CD8-positive, alpha-beta memory T cell (primary cell): ENCODE measurements around the gene GEMIN2. TPM values are rescaled to one million over a fixed set of nuclear protein-coding genes. Genes with fewer than 3 reads are reported as not detected.
"Not testable (repeated sequence)": the region's sequence is repeated elsewhere in the genome, so short reads cannot be mapped to it uniquely, and the experiment has no call there.

Experiments
- CTCF ChIA-PET: fragments of 350-600 bp; sonication (Branson Sonifier 250); formaldehyde crosslinking; loops from one replicate; lab custom pipeline; 2021; ENCODE audit warnings: antibody characterized with exemption; lab: Charles Lee
- POLR2A ChIA-PET: fragments of 350-600 bp; sonication (Branson Sonifier 250); formaldehyde crosslinking; loops from one replicate; lab custom pipeline; 2021; ENCODE audit warnings: antibody characterized with exemption; lab: Charles Lee
- DNase-seq, 5 donors: peaks; one replicate each; pipeline versions ENCODE4 v3.0.0 to v3.0.0-alpha.2; 2020 to 2022; ENCODE audit warnings: mixed read lengths in 1 of 5
- H3K27ac ChIP-seq: one replicate; pipeline ENCODE4 v1.7.0; 2013; ENCODE audit warnings: low read depth, mild to moderate bottlenecking, low read length, moderate library complexity
- H3K27me3 ChIP-seq: 2 replicates; pipeline ENCODE4 v1.7.0; 2013; ENCODE audit warnings: low read length, mild to moderate bottlenecking; ENCODE audit not compliant: insufficient read depth, poor library complexity, severe bottlenecking
- H3K36me3 ChIP-seq: 2 replicates; pipeline ENCODE4 v1.7.0; 2013; ENCODE audit warnings: mild to moderate bottlenecking, low read length, moderate library complexity; ENCODE audit not compliant: insufficient read depth
- H3K4me1 ChIP-seq: 2 replicates; pipeline ENCODE4 v1.7.0; 2013; ENCODE audit warnings: mild to moderate bottlenecking, low read length, moderate library complexity; ENCODE audit not compliant: insufficient read depth
- H3K4me3 ChIP-seq: 2 replicates; pipeline ENCODE4 v1.7.0; 2013; ENCODE audit warnings: mild to moderate bottlenecking, low read length
- H3K9me3 ChIP-seq: 2 replicates; pipeline ENCODE4 v1.7.0; 2013; ENCODE audit warnings: mild to moderate bottlenecking, low read length
- H3K27ac Mint-ChIP-seq, 8 donors: one replicate each; pipeline ENCODE4 v1.8.0; 2020 to 2021; ENCODE audit warnings: mixed read lengths in 8 of 8, mild to moderate bottlenecking in 6 of 8, inconsistent platforms in 3 of 8, moderate library complexity in 3 of 8
- H3K27me3 Mint-ChIP-seq, 2 donors: one replicate each; pipeline ENCODE4 v1.8.0; 2020 to 2021; ENCODE audit warnings: mixed read lengths in 2 of 2, mild to moderate bottlenecking in 1 of 2, moderate library complexity in 1 of 2
- H3K36me3 Mint-ChIP-seq, 3 donors: one replicate each; pipeline ENCODE4 v1.8.0; 2020 to 2021; ENCODE audit warnings: mixed read lengths in 3 of 3, inconsistent platforms in 1 of 3, mild to moderate bottlenecking in 1 of 3
- H3K4me1 Mint-ChIP-seq, 3 donors: one replicate each; pipeline ENCODE4 v1.8.0; 2020 to 2021; ENCODE audit warnings: mixed read lengths in 3 of 3, inconsistent platforms in 1 of 3, mild to moderate bottlenecking in 1 of 3
- H3K4me3 Mint-ChIP-seq, 7 donors: one replicate each; pipeline ENCODE4 v1.8.0; 2020 to 2021; ENCODE audit warnings: mixed read lengths in 7 of 7, mild to moderate bottlenecking in 6 of 7, moderate library complexity in 4 of 7, inconsistent platforms in 2 of 7
- H3K9me3 Mint-ChIP-seq, 5 donors: one replicate each; pipeline ENCODE4 v1.8.0; 2020 to 2022; ENCODE audit warnings: mixed read lengths in 5 of 5, mild to moderate bottlenecking in 3 of 5, moderate library complexity in 2 of 5, inconsistent platforms in 1 of 5
- polyA plus RNA-seq: library from polyadenylated mRNA; unstranded; fragments of 300-500 nt; fragmentation: Illumina TruSeq; gene quantifications from one replicate; pipeline ENCODE4 v1.2.3, GENCODE V29; 2021
- total RNA-seq, 2 experiments: library from RNA; stranded (reverse); gene quantifications; one replicate each; pipeline ENCODE4 v1.2.3, GENCODE V29; 2021

The GEMIN2 gene, protein sequence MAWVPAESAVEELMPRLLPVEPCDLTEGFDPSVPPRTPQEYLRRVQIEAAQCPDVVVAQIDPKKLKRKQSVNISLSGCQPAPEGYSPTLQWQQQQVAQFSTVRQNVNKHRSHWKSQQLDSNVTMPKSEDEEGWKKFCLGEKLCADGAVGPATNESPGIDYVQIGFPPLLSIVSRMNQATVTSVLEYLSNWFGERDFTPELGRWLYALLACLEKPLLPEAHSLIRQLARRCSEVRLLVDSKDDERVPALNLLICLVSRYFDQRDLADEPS
- 10 to 100 TPM; 17.0 to 18.1 TPM for total RNA-seq
- 10.1 TPM for polyA plus RNA-seq

DNA sequence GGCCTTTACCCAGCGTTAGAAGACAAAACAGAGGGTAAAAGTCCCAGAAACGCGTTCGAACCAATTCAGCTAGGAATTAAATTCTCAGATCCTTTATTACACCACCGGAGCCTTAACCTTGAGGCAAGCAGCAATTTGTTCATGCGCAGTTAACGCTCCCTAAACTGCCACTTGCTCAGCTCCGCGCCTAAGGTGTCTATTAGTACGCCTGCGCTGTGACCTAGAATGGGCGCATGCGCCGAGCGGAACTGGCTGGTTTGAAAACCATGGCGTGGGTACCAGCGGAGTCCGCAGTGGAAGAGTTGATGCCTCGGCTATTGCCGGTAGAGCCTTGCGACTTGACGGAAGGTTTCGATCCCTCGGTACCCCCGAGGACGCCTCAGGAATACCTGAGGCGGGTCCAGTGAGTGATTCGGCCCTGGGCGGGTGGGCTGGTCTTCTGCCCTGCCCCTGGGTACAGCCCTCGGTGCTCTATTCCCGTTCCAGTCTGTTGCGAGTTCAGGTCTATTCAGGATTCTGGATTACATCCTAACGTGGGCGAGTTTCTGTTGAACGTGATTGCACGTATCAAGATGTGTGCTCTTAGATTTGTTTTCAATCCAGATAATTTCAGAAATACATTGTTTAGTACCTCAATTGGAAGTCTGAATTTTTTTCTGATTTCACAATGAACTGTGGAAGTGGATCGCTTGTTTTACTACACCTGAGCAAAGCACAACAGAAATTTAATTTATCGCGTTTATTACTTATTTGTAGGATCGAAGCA is at the start of gene GEMIN2:
Gene GEMIN2, plus strand, starts transcription at position 251 of the 766 bp plus-strand sequence. Its CDS starts 16 bp downstream, at position 267.
- CTCF ChIA-PET: interaction anchor here (1.3 to 1.9 kb wide), 4 partner anchors 12 to 318 kb away, joined by 3 to 7 read pairs (median 5); partner anchors contain the start of genes FBXO33, SEC23A and TRAPPC6B
- Histone ChIP-seq H3K27ac (peak within 1 kb of the TSS; percentile 73), H3K36me3 (peaks cover 12% of the 10 kb centered on the region), H3K4me3 (peak within 1 kb of the TSS; percentile 85), H3K9me3 (no peaks in the 10 kb centered on the region), H3K27me3 (no peaks in the 10 kb centered on the region), H3K4me1 (peaks cover 14% of the 10 kb centered on the region)
- H3K27ac Mint-ChIP-seq: peak within 1 kb of the TSS; percentile 91 to 98 (median 96)
- POLR2A ChIA-PET: interaction anchor here (0.8 to 2.4 kb wide), 6 partner anchors 11 to 318 kb away, joined by 3 to 32 read pairs (median 7); partner anchors contain the start of genes FBXO33, PNN, SEC23A and TRAPPC6B
- DNase-seq: peak; percentile 88 to 97 (median 91)
- peaks cover 0 to 2% of the 10 kb centered on the region in 2 donors for H3K27me3 Mint-ChIP-seq
- no peaks in the 10 kb centered on the region for H3K9me3 Mint-ChIP-seq
- peaks cover 18 to 34% (median 32%) of the 10 kb centered on the region in 3 donors for H3K4me1 Mint-ChIP-seq
- peak within 1 kb of the TSS; percentile 95 to 99 (median 97) for H3K4me3 Mint-ChIP-seq
- peaks cover 0 to 32% (median 2%) of the 10 kb centered on the region in 3 donors for H3K36me3 Mint-ChIP-seq

GRCh38 chr14:39069169-39069805 is 44.8 kb upstream of the GEMIN2 start:
- H3K27ac Mint-ChIP-seq: peak overlapping the region in 5 of 8 donors; percentile 2 to 68 (median 10)
- POLR2A ChIA-PET, H3K4me1 ChIP-seq, H3K27ac ChIP-seq, H3K36me3 ChIP-seq, H3K27me3 Mint-ChIP-seq, H3K9me3 Mint-ChIP-seq, DNase-seq, H3K4me3 ChIP-seq, H3K4me3 Mint-ChIP-seq, H3K9me3 ChIP-seq, CTCF ChIA-PET, H3K27me3 ChIP-seq: not testable (repeated sequence)
- H3K4me1 Mint-ChIP-seq: peaks cover 11 to 17% (median 15%) of the 10 kb centered on the region in 3 donors
- H3K36me3 Mint-ChIP-seq: peaks cover 26 to 74% (median 27%) of the 10 kb centered on the region in 3 donors

- Histone ChIP-seq H3K27ac (no peak overlapping the region), H3K27me3 (no peaks in the 10 kb centered on the region), H3K36me3 (peaks cover 7% of the 10 kb centered on the region), H3K4me3 (no peak overlapping the region), H3K9me3 (no peaks in the 10 kb centered on the region), H3K4me1 (no peaks in the 10 kb centered on the region)
- Mint-ChIP-seq H3K4me3 (peak overlapping the region in 1 of 7 donors; percentile 59), H3K27ac (peak overlapping the region in 2 of 8 donors; percentile 4 to 68), H3K27me3 (no peaks in the 10 kb centered on the region), H3K36me3 (peaks cover 20 to 72% (median 27%) of the 10 kb centered on the region in 3 donors), H3K4me1 (peaks cover 10 to 17% (median 15%) of the 10 kb centered on the region in 3 donors), H3K9me3 (no peaks in the 10 kb centered on the region)
- DNase-seq: no peak
- POLR2A ChIA-PET: no interaction called here
- CTCF ChIA-PET: no interaction called here
These were observed 44.2 kb upstream of the GEMIN2 start for GRCh38 chr14:39069923-39070322.

- Histone ChIP-seq H3K36me3 (peaks cover 7% of the 10 kb centered on the region), H3K27me3 (no peaks in the 10 kb centered on the region), H3K4me3 (no peak overlapping the region), H3K9me3 (no peaks in the 10 kb centered on the region), H3K4me1 (no peaks in the 10 kb centered on the region), H3K27ac (no peak overlapping the region)
- peaks cover 10 to 20% (median 17%) of the 10 kb centered on the region in 3 donors for H3K4me1 Mint-ChIP-seq
- ChIA-PET CTCF (no interaction called here), POLR2A (no interaction called here)
- peaks cover 19 to 73% (median 25%) of the 10 kb centered on the region in 3 donors for H3K36me3 Mint-ChIP-seq
- H3K9me3 Mint-ChIP-seq: no peaks in the 10 kb centered on the region
- peak overlapping the region in 2 of 8 donors; percentile 15 to 64 for H3K27ac Mint-ChIP-seq
- H3K27me3 Mint-ChIP-seq: no peaks in the 10 kb centered on the region
- DNase-seq: no peak
- no peak overlapping the region for H3K4me3 Mint-ChIP-seq
These were observed 43.0 kb upstream of the GEMIN2 start for GRCh38 chr14:39071096-39071495.

DNA sequence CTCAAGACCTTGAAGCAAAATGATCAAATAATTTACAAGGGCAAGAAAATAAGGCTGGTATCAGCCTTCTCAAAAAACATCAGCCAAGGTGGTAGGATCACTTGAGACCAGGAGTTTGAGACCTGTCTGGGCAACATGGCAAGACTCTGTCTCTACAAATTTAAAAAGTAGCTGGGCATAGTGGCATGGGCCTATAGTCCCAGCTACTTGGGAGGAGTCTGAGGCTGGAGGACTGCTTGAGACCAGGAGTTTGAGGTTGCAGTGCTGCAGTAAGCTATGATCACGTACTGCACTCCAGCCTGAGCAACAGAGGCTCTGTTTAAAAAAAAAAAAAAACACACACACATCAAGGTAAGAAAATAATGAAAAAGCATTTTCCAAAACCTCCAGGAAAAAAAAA is 33.2 kb upstream of the GEMIN2 start:
- no peaks in the 10 kb centered on the region for H3K27me3 Mint-ChIP-seq
- Histone ChIP-seq H3K4me1 (no peaks in the 10 kb centered on the region), H3K9me3 (no peaks in the 10 kb centered on the region), H3K36me3 (peaks cover 18% of the 10 kb centered on the region), H3K27ac (no peak overlapping the region), H3K27me3 (no peaks in the 10 kb centered on the region), H3K4me3 (no peak overlapping the region)
- no peak for DNase-seq
- H3K4me3 Mint-ChIP-seq: no peak overlapping the region
- H3K4me1 Mint-ChIP-seq: peaks cover 5 to 8% (median 8%) of the 10 kb centered on the region in 3 donors
- H3K36me3 Mint-ChIP-seq: peaks cover 6 to 70% (median 25%) of the 10 kb centered on the region in 3 donors
- ChIA-PET CTCF (no interaction called here), POLR2A (no interaction called here)
- H3K9me3 Mint-ChIP-seq: no peaks in the 10 kb centered on the region
- H3K27ac Mint-ChIP-seq: peak overlapping the region in 4 of 8 donors; percentile 9 to 91 (median 32)

GRCh38 chr14:39083127-39083526 is 31.0 kb upstream of the GEMIN2 start:
- H3K4me3 ChIP-seq: no peak overlapping the region
- H3K36me3 ChIP-seq: peaks cover 26% of the 10 kb centered on the region
- H3K9me3 ChIP-seq: no peaks in the 10 kb centered on the region
- CTCF ChIA-PET: no interaction called here
- H3K36me3 Mint-ChIP-seq: peaks cover 4 to 77% (median 27%) of the 10 kb centered on the region in 3 donors
- H3K27me3 Mint-ChIP-seq: no peaks in the 10 kb centered on the region
- H3K9me3 Mint-ChIP-seq: no peaks in the 10 kb centered on the region
- H3K4me1 ChIP-seq: no peaks in the 10 kb centered on the region
- no peak for DNase-seq
- H3K4me3 Mint-ChIP-seq: no peak overlapping the region
- H3K4me1 Mint-ChIP-seq: peaks cover 6 to 20% (median 15%) of the 10 kb centered on the region in 3 donors
- H3K27ac Mint-ChIP-seq: peak overlapping the region in 2 of 8 donors; percentile 8 to 68
- no peaks in the 10 kb centered on the region for H3K27me3 ChIP-seq
- H3K27ac ChIP-seq: no peak overlapping the region
- POLR2A ChIA-PET: interaction anchor here (0.8 kb wide), 1 partner anchor 20 kb away, joined by 3 read pairs; the partner anchor contains the start of gene SEC23A

GRCh38 chr14:39085933-39086332 is 28.2 kb upstream of the GEMIN2 start:
- peaks cover 12 to 22% (median 19%) of the 10 kb centered on the region in 3 donors for H3K4me1 Mint-ChIP-seq
- no peak for DNase-seq
- CTCF ChIA-PET: no interaction called here
- H3K9me3 Mint-ChIP-seq: no peaks in the 10 kb centered on the region
- H3K36me3 Mint-ChIP-seq: peaks cover 0 to 75% (median 29%) of the 10 kb centered on the region in 3 donors
- Histone ChIP-seq H3K27me3 (no peaks in the 10 kb centered on the region), H3K36me3 (peaks cover 37% of the 10 kb centered on the region), H3K4me1 (no peaks in the 10 kb centered on the region), H3K27ac (no peak overlapping the region), H3K9me3 (no peaks in the 10 kb centered on the region), H3K4me3 (no peak overlapping the region)
- POLR2A ChIA-PET: no interaction called here
- no peak overlapping the region for H3K4me3 Mint-ChIP-seq
- peak overlapping the region in 1 of 8 donors; percentile 63 for H3K27ac Mint-ChIP-seq
- H3K27me3 Mint-ChIP-seq: no peaks in the 10 kb centered on the region
